CD4-positive, alpha-beta T cell (primary cell): ENCODE data around the gene VSIG2. TPM values are rescaled to one million over a fixed set of nuclear protein-coding genes. Genes with fewer than 3 reads are reported as not detected.

Source experiments
- ATAC-seq: fragments of 200-7000 bp; cut with Tn5 transposase; one replicate; pipeline ENCODE4 v1.10.0; 2022; ENCODE audit warnings: mild to moderate bottlenecking; ENCODE audit not compliant: poor library complexity
- CTCF ChIA-PET: fragments of 350-600 bp; sonication (Branson Sonifier 250); formaldehyde crosslinking; loops from one replicate; lab custom pipeline; 2021; ENCODE audit warnings: antibody characterized with exemption, inconsistent platforms; lab: Charles Lee
- POLR2A ChIA-PET: fragments of 350-600 bp; sonication (Branson Sonifier 250); formaldehyde crosslinking; loops from one replicate; lab custom pipeline; 2021; ENCODE audit warnings: antibody characterized with exemption, inconsistent platforms; lab: Charles Lee
- DNase-seq, 14 experiments: peaks; one replicate each; pipeline ENCODE4 v3.0.0-alpha.2; 2013 to 2020; ENCODE audit warnings: mixed read lengths in 2 of 14
- H3K27ac ChIP-seq, 2 donors: one replicate each; pipeline versions ENCODE4 v1.5.1 to v1.7.0; 2013; ENCODE audit warnings: low read length in 2 of 2, low read depth in 1 of 2, mild to moderate bottlenecking in 1 of 2
- H3K27me3 ChIP-seq, 2 experiments: 1 replicate in 1 of 2; 2 replicates in 1 of 2; pipeline versions ENCODE4 v1.6.1 to v1.7.0; 2013; ENCODE audit warnings: low read length in 2 of 2, control low read depth in 1 of 2, mild to moderate bottlenecking in 1 of 2, moderate library complexity in 1 of 2; ENCODE audit not compliant: insufficient read depth in 2 of 2, control insufficient read depth in 1 of 2
- H3K36me3 ChIP-seq: one replicate; pipeline ENCODE4 v1.6.1; 2013; ENCODE audit warnings: low read length, control low read depth; ENCODE audit not compliant: insufficient read depth
- H3K4me1 ChIP-seq: one replicate; pipeline ENCODE4 v1.6.1; 2013; ENCODE audit warnings: low read length, control low read depth; ENCODE audit not compliant: insufficient read depth
- H3K4me3 ChIP-seq: one replicate; pipeline ENCODE4 v1.5.1; 2013; ENCODE audit warnings: mild to moderate bottlenecking, low read length, moderate library complexity
- H3K9me3 ChIP-seq, 2 experiments: 1 replicate in 1 of 2; 2 replicates in 1 of 2; pipeline versions ENCODE4 v1.6.1 to v1.7.0; 2013; ENCODE audit warnings: low read length in 2 of 2, mild to moderate bottlenecking in 2 of 2, control low read depth in 1 of 2, moderate library complexity in 1 of 2; ENCODE audit not compliant: control insufficient read depth in 1 of 2, insufficient read depth in 1 of 2
- H3K27ac Mint-ChIP-seq: one replicate; pipeline ENCODE4 v1.8.0; 2020; ENCODE audit warnings: mixed read lengths
- H3K27me3 Mint-ChIP-seq: one replicate; pipeline ENCODE4 v1.8.0; 2021; ENCODE audit warnings: mixed read lengths
- H3K36me3 Mint-ChIP-seq: one replicate; pipeline ENCODE4 v1.8.0; 2021; ENCODE audit warnings: low read depth, mixed read lengths
- H3K4me1 Mint-ChIP-seq: one replicate; pipeline ENCODE4 v1.8.0; 2021; ENCODE audit warnings: low read depth, mixed read lengths
- H3K4me3 Mint-ChIP-seq: one replicate; pipeline ENCODE4 v1.8.0; 2020; ENCODE audit warnings: mild to moderate bottlenecking, mixed read lengths
- H3K9me3 Mint-ChIP-seq: one replicate; pipeline ENCODE4 v1.8.0; 2020; ENCODE audit warnings: mixed read lengths
- CTCF ChIP-seq: fragments of 200-600 bp; IDR thresholded peaks from one replicate; pipeline ENCODE4 v1.8.0; 2022; ENCODE audit warnings: antibody characterized with exemption, mild to moderate bottlenecking
- intact Hi-C, 2 experiments: fragments of 100-400 bp; cut with DNase I in 1 of 2; cut with micrococcal nuclease in 1 of 2; formaldehyde crosslinking; loops; one replicate each; pipeline versions ENCODE4 v1.15.1 to v1.9.0; 2023 to 2025; cut with DNase I, micrococcal nuclease
- total RNA-seq, 174 experiments: library from RNA in 2 of 174; stranded (reverse) in 2 of 174; gene quantifications; one replicate each; pipeline ENCODE4 v1.2.3 and lab custom pipeline; 2021 to 2026

The VSIG2 gene
- total RNA-seq, 2 experiments from 2014 or later, result 0.28 TPM; not detected in 1

- Mint-ChIP-seq H3K36me3 (no peaks in the 10 kb centered on the region), H3K4me1 (peaks cover 37% of the 10 kb centered on the region), H3K27ac (no peak overlapping the region), H3K4me3 (peak overlapping the region; percentile 59), H3K27me3 (peaks cover 76% of the 10 kb centered on the region), H3K9me3 (no peaks in the 10 kb centered on the region)
- ATAC-seq, result peak; percentile 80
- ChIA-PET CTCF (interaction anchor here (0.6 to 6.5 kb wide), 25 partner anchors 9 to 135 kb away, joined by 3 to 46 read pairs (median 4); partner anchors contain the start of genes NRGN, SIAE and SPA17), POLR2A (interaction anchor here (1.0 to 2.7 kb wide), 7 partner anchors 10 to 89 kb away, joined by 3 to 34 read pairs (median 4); partner anchors contain the start of genes MSANTD2, NRGN, SIAE and SPA17)
- Histone ChIP-seq H3K27me3 (peaks cover 55 to 60% of the 10 kb centered on the region in 2 experiments), H3K4me1 (peaks cover 53% of the 10 kb centered on the region), H3K9me3 (peaks cover 0 to 15% of the 10 kb centered on the region in 2 experiments), H3K36me3 (no peaks in the 10 kb centered on the region), H3K27ac (no peak overlapping the region), H3K4me3 (peak overlapping the region; percentile 13)
- peak; percentile 41 to 84 (median 62) for DNase-seq
- intact Hi-C loops, result no loop called here
- TF ChIP-seq CTCF, result peak; percentile 78
These were observed 6.6 kb upstream of the VSIG2 start for GRCh38 chr11:124758355-124759265.

GRCh38 chr11:124757320-124757719 is 5.3 kb upstream of the VSIG2 start:
- no peaks in the 10 kb centered on the region for H3K9me3 Mint-ChIP-seq
- Histone ChIP-seq H3K9me3 (peaks cover 0 to 15% of the 10 kb centered on the region in 2 experiments), H3K4me3 (no peak overlapping the region), H3K4me1 (peaks cover 45% of the 10 kb centered on the region), H3K27me3 (peaks cover 55 to 60% of the 10 kb centered on the region in 2 experiments), H3K27ac (no peak overlapping the region), H3K36me3 (no peaks in the 10 kb centered on the region)
- ChIA-PET CTCF (interaction anchor here (1.9 to 6.5 kb wide), 2 partner anchors 11 to 119 kb away, joined by 6 to 46 read pairs; no protein-coding TSS in a partner anchor), POLR2A (interaction anchor here (1.5 to 2.7 kb wide), 2 partner anchors 12 to 43 kb away, joined by 4 to 34 read pairs; partner anchors contain the start of gene MSANTD2)
- H3K4me3 Mint-ChIP-seq, result no peak overlapping the region
- ATAC-seq, result no peak
- peaks cover 71% of the 10 kb centered on the region for H3K27me3 Mint-ChIP-seq
- no peak for DNase-seq
- TF ChIP-seq CTCF, result no peak
- H3K27ac Mint-ChIP-seq, result no peak overlapping the region
- intact Hi-C loops, result no loop called here
- H3K4me1 Mint-ChIP-seq, result peaks cover 29% of the 10 kb centered on the region
- H3K36me3 Mint-ChIP-seq, result no peaks in the 10 kb centered on the region

GRCh38 chr11:124756753-124757227 is 4.7 kb upstream of the VSIG2 start:
- DNase-seq, result no peak
- peaks cover 55 to 58% of the 10 kb centered on the region in 2 experiments for H3K27me3 ChIP-seq
- H3K9me3 ChIP-seq, result peaks cover 0 to 15% of the 10 kb centered on the region in 2 experiments
- Mint-ChIP-seq H3K4me1 (peaks cover 29% of the 10 kb centered on the region), H3K36me3 (no peaks in the 10 kb centered on the region), H3K9me3 (no peaks in the 10 kb centered on the region), H3K27ac (no peak overlapping the region), H3K4me3 (no peak overlapping the region), H3K27me3 (peaks cover 71% of the 10 kb centered on the region)
- TF ChIP-seq CTCF, result no peak
- no peak for ATAC-seq
- CTCF ChIA-PET, result interaction anchor here (1.9 to 6.5 kb wide), 2 partner anchors 11 to 119 kb away, joined by 6 to 46 read pairs; no protein-coding TSS in a partner anchor
- no peak overlapping the region for H3K4me3 ChIP-seq
- intact Hi-C loops, result no loop called here
- no peak overlapping the region for H3K27ac ChIP-seq
- H3K4me1 ChIP-seq, result peaks cover 45% of the 10 kb centered on the region
- H3K36me3 ChIP-seq, result no peaks in the 10 kb centered on the region
- POLR2A ChIA-PET, result interaction anchor here (1.2 to 2.7 kb wide), 2 partner anchors 11 to 80 kb away, joined by 3 to 34 read pairs; no protein-coding TSS in a partner anchor
